CD14-positive monocyte (primary cell): Measurements from ENCODE around the gene FOXJ2. TPM values are rescaled to one million over a fixed set of nuclear protein-coding genes. Genes with fewer than 3 reads are reported as not detected.
"Not testable (repeated sequence)": the region's sequence is repeated elsewhere in the genome, so short reads cannot be mapped to it uniquely, and the experiment has no call there.

Experiments
- DNase-seq, 3 donors: peaks; one replicate each; pipeline ENCODE4 v3.0.0-alpha.2; 2011 to 2022
- H2AFZ ChIP-seq: 2 replicates; pipeline ENCODE4 v1.6.0; 2012; ENCODE audit warnings: mild to moderate bottlenecking, low read depth, low read length, inconsistent platforms; ENCODE audit not compliant: insufficient read depth, poor library complexity, severe bottlenecking
- H3K27ac ChIP-seq, 2 donors: 1 replicate in 1 of 2; 2 replicates in 1 of 2; pipeline ENCODE4 v1.5.1; 2012 to 2013; ENCODE audit warnings: low read length in 2 of 2, control low read depth in 1 of 2, inconsistent platforms in 1 of 2, low read depth in 1 of 2, mild to moderate bottlenecking in 1 of 2
- H3K27me3 ChIP-seq, 2 donors: one replicate each; pipeline versions ENCODE4 v1.6.0 to v1.6.1; 2011 to 2013; ENCODE audit warnings: low read length in 2 of 2; ENCODE audit not compliant: control insufficient read depth in 2 of 2, insufficient read depth in 2 of 2
- H3K36me3 ChIP-seq, 2 donors: replicated peaks in 1 of 2; 1 replicate in 1 of 2; 2 replicates in 1 of 2; pipeline versions ENCODE4 v1.5.1 to v1.6.1; 2012 to 2013; ENCODE audit warnings: low read length in 2 of 2, control low read depth in 1 of 2, inconsistent platforms in 1 of 2, mild to moderate bottlenecking in 1 of 2; ENCODE audit not compliant: insufficient read depth in 2 of 2, control insufficient read depth in 1 of 2
- H3K4me1 ChIP-seq, 2 donors: 1 replicate in 1 of 2; 2 replicates in 1 of 2; pipeline versions ENCODE4 v1.5.1 to v1.6.1; 2012 to 2013; ENCODE audit warnings: low read length in 2 of 2, control low read depth in 1 of 2, inconsistent platforms in 1 of 2, mild to moderate bottlenecking in 1 of 2, moderate library complexity in 1 of 2; ENCODE audit not compliant: insufficient read depth in 2 of 2, control insufficient read depth in 1 of 2
- H3K4me2 ChIP-seq: replicated peaks from 2 replicates; pipeline ENCODE3; 2012; ENCODE audit warnings: low read length, moderate library complexity, mild to moderate bottlenecking; ENCODE audit not compliant: poor library complexity, severe bottlenecking; ENCODE audit errors: extremely low read depth
- H3K4me3 ChIP-seq, 3 experiments: fragments of 200-600 bp in 1 of 3; sonication (generic) in 1 of 3; replicated peaks in 1 of 3; 1 replicate in 2 of 3; 2 replicates in 1 of 3; pipeline ENCODE4 v1.5.1; 2011 to 2013; ENCODE audit warnings: low read length in 3 of 3, mild to moderate bottlenecking in 3 of 3, control low read depth in 2 of 3, low read depth in 2 of 3, inconsistent platforms in 1 of 3, moderate library complexity in 1 of 3
- H3K79me2 ChIP-seq: 2 replicates; pipeline ENCODE4 v1.6.0; 2012; ENCODE audit warnings: mild to moderate bottlenecking, control low read depth, inconsistent platforms, low read length, moderate library complexity; ENCODE audit not compliant: insufficient read depth
- H3K9ac ChIP-seq: 2 replicates; pipeline ENCODE4 v1.6.0; 2017; ENCODE audit warnings: low read length, mild to moderate bottlenecking; ENCODE audit not compliant: insufficient read depth, poor library complexity, severe bottlenecking
- H3K9me3 ChIP-seq, 2 donors: replicated peaks in 1 of 2; 1 replicate in 1 of 2; 2 replicates in 1 of 2; pipeline versions ENCODE4 v1.5.1 to v1.6.1; 2012 to 2013; ENCODE audit warnings: low read length in 2 of 2, control low read depth in 1 of 2; ENCODE audit not compliant: control insufficient read depth in 1 of 2, insufficient read depth in 1 of 2
- H4K20me1 ChIP-seq: 2 replicates; pipeline ENCODE4 v1.6.0; 2012; ENCODE audit warnings: mild to moderate bottlenecking, low read length, control low read depth, moderate library complexity; ENCODE audit not compliant: insufficient read depth
- H3K27ac Mint-ChIP-seq, 7 donors: one replicate each; pipeline ENCODE4 v1.8.0; 2020; ENCODE audit warnings: mild to moderate bottlenecking in 7 of 7, mixed read lengths in 7 of 7, moderate library complexity in 6 of 7, inconsistent platforms in 2 of 7
- H3K27me3 Mint-ChIP-seq, 3 donors: one replicate each; pipeline ENCODE4 v1.8.0; 2021 to 2022; ENCODE audit warnings: low read depth in 3 of 3, mild to moderate bottlenecking in 3 of 3, mixed read lengths in 3 of 3, moderate library complexity in 3 of 3, inconsistent platforms in 1 of 3
- H3K36me3 Mint-ChIP-seq, 2 donors: one replicate each; pipeline ENCODE4 v1.8.0; 2020; ENCODE audit warnings: mixed read lengths in 2 of 2, inconsistent platforms in 1 of 2, mild to moderate bottlenecking in 1 of 2
- H3K4me1 Mint-ChIP-seq: one replicate; pipeline ENCODE4 v1.8.0; 2020; ENCODE audit warnings: mild to moderate bottlenecking, mixed read lengths
- H3K4me3 Mint-ChIP-seq, 2 donors: one replicate each; pipeline ENCODE4 v1.8.0; 2020; ENCODE audit warnings: mild to moderate bottlenecking in 2 of 2, mixed read lengths in 2 of 2, moderate library complexity in 1 of 2
- H3K9me3 Mint-ChIP-seq, 7 donors: one replicate each; pipeline ENCODE4 v1.8.0; 2020 to 2022; ENCODE audit warnings: mixed read lengths in 7 of 7, mild to moderate bottlenecking in 6 of 7, moderate library complexity in 6 of 7, inconsistent platforms in 2 of 7
- WGBS: methylation state at CpG from one replicate; pipeline ENCODE4 v1.1.5; 2013; ENCODE audit warnings: missing lambda C conversion rate; ENCODE audit not compliant: insufficient coverage; 5-methylcytosine and 5-hydroxymethylcytosine counted together
- intact Hi-C, 2 donors: fragments of 100-400 bp; cut with micrococcal nuclease; formaldehyde crosslinking; loops; one replicate each; pipeline versions ENCODE4 v1.15.0 to v1.15.1; 2023
- polyA minus RNA-seq: library from RNA; depleted of rRNA, polyadenylated mRNA; stranded (reverse); fragments of >200 nt; gene quantifications from 2 replicates; pipeline ENCODE4 v1.2.3, GENCODE V29; 2012
- polyA plus RNA-seq, 3 donors: library from polyadenylated mRNA; depleted of rRNA in 1 of 3; unstranded in 2 of 3; stranded (reverse) in 1 of 3; fragments of 300-500 nt in 2 of 3; fragments of >200 nt in 1 of 3; fragmentation: Illumina TruSeq in 2 of 3; gene quantifications; 1 replicate in 2 of 3; 2 replicates in 1 of 3; pipeline ENCODE4 v1.2.3, GENCODE V29; 2012 to 2021
- total RNA-seq, 12 experiments: library from RNA in 1 of 12; stranded (reverse) in 1 of 12; fragments of 120-200 nt in 1 of 12; gene quantifications; one replicate each; pipeline ENCODE4 v1.2.4 and lab custom pipeline; 2013 to 2026; ENCODE audit warnings: mixed read lengths in 6 of 12, inconsistent platforms in 1 of 12
- TF ChIP-seq, protein P1 (sequence below): fragments of 200-600 bp; IDR thresholded peaks from one replicate; pipeline ENCODE4 v1.8.0; 2022; ENCODE audit warnings: antibody characterized with exemption, mild to moderate bottlenecking

FOXJ2 gene
- total RNA-seq (2013) = 9.7 TPM
- polyA plus RNA-seq (10 to 100 TPM in 1 of 3 donors, 1 to 10 TPM in 2; 4.9 to 15.0 (median 7.4) TPM), polyA minus RNA-seq (11.4 and 12.1 TPM in 2 replicates), total RNA-seq (lab: John Stamatoyannopoulos, UW) (11.8 to 49.9 (median 19.1) reads per million in 11 experiments)

DNA sequence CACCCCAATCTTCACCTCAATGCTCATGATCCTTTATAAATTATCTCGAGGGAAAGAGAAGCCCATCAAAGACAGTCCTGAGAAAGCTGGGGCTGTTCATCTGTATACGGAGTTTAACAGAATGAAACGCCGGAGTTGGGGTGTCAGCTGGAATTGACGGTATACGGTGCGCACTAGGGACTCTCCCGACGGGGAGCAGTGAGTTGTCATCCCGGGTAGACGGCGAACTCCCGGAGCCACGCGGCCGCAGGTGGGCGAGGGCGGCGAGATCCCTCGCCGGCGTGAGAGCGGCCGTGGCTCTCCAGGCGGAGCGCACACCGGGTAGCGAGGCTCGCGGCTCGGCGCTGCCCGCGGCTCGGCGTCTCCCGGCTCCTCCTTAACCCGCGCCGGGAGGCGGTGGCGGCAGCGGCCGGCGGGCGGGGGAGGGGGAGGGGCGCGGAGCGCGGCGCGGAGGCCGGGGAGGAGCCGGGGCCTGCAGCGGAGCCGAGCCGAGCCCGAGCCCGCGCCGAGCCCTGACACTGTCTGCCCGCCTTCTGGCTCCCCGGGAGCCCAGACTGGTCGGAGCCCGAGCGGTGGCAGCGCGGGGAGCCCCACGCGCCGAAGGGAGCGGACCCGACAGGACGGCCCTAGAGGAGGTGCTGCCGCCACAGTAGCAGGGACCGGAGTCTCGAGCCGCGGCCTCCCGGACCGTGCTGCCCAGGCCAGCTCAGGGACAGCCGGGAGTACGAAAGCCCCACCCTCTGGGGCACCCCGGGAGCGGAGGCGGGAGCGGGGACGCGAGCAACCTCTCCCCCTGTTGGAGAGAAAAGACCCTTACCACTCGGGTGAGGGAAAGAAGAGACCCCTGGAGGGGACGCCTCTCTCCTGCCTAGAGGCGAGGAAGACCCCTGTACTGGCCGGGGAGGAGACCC is at the start of gene FOXJ2:
Gene FOXJ2 (plus strand): TSS at position 475 of the 911 bp plus-strand sequence. CDS start 7,117 bp downstream, outside the sequence.
- H3K9me3 ChIP-seq = no peaks in the 10 kb centered on the region
- peaks cover 54% of the 10 kb centered on the region for H3K4me1 Mint-ChIP-seq
- peak within 1 kb of the TSS; percentile 84 for H2AFZ ChIP-seq
- peak within 1 kb of the TSS; percentile 88 to 94 for H3K4me3 Mint-ChIP-seq
- intact Hi-C loops = loop anchor here in 1 of 2 donors (10.0 kb wide), 1 partner anchor 202 kb away; no protein-coding TSS in a partner anchor
- H3K27me3 Mint-ChIP-seq = peaks cover 0 to 2% (median 0%) of the 10 kb centered on the region in 3 donors
- peak within 1 kb of the TSS; percentile 71 to 92 for H3K27ac ChIP-seq
- no peaks in the 10 kb centered on the region for H3K27me3 ChIP-seq
- peak within 1 kb of the TSS; percentile 92 for H3K9ac ChIP-seq
- peaks cover 53 to 59% of the 10 kb centered on the region in 2 donors for H3K4me1 ChIP-seq
- peaks cover 15 to 17% of the 10 kb centered on the region in 2 donors for H3K36me3 Mint-ChIP-seq
- no peaks in the 10 kb centered on the region for H3K9me3 Mint-ChIP-seq
- TF ChIP-seq, protein P1, sequence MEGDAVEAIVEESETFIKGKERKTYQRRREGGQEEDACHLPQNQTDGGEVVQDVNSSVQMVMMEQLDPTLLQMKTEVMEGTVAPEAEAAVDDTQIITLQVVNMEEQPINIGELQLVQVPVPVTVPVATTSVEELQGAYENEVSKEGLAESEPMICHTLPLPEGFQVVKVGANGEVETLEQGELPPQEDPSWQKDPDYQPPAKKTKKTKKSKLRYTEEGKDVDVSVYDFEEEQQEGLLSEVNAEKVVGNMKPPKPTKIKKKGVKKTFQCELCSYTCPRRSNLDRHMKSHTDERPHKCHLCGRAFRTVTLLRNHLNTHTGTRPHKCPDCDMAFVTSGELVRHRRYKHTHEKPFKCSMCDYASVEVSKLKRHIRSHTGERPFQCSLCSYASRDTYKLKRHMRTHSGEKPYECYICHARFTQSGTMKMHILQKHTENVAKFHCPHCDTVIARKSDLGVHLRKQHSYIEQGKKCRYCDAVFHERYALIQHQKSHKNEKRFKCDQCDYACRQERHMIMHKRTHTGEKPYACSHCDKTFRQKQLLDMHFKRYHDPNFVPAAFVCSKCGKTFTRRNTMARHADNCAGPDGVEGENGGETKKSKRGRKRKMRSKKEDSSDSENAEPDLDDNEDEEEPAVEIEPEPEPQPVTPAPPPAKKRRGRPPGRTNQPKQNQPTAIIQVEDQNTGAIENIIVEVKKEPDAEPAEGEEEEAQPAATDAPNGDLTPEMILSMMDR = no peak
- under 1% methylated on average over 79 of the region's 93 CpGs for WGBS
- H4K20me1 ChIP-seq = peaks cover 31% of the 10 kb centered on the region
- peak within 1 kb of the TSS; percentile 81 to 97 (median 94) for H3K4me3 ChIP-seq
- peak; percentile 50 to 56 (median 52) for DNase-seq
- H3K36me3 ChIP-seq = no peaks in the 10 kb centered on the region
- H3K4me2 ChIP-seq = peak within 1 kb of the TSS; percentile 96
- H3K79me2 ChIP-seq = peaks cover 41% of the 10 kb centered on the region
- H3K27ac Mint-ChIP-seq = peak within 1 kb of the TSS; percentile 82 to 92 (median 88)

DNA sequence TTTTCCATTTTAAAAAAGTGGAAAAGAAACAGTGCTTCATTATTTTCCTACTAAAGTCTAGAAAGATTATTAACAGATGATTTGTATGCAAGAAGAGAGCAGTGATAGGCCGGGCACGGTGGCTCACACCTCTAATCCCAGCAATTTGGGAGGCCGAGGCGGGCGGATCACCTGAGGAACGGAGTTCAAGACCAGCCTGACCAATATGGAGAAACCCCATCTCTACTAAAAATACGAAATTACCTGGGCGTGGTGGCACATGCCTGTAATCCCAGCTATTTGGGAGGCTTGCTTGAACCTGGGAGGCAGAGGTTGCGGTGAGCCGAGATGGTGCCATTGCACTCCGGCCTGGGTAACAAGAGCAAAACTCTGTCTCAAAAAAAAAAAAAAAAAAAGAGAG is 49.5 kb upstream of the FOXJ2 start:
- H3K4me3 ChIP-seq, H3K27me3 ChIP-seq, H3K4me2 ChIP-seq, H3K9me3 Mint-ChIP-seq, H3K4me3 Mint-ChIP-seq, H3K27ac ChIP-seq, H3K9me3 ChIP-seq, intact Hi-C loops, H3K36me3 Mint-ChIP-seq, H3K79me2 ChIP-seq, DNase-seq, H3K36me3 ChIP-seq, H3K27me3 Mint-ChIP-seq, H2AFZ ChIP-seq, H4K20me1 ChIP-seq, H3K27ac Mint-ChIP-seq, H3K9ac ChIP-seq: not testable (repeated sequence)
- H3K4me1 Mint-ChIP-seq = peaks cover 23% of the 10 kb centered on the region
- WGBS = no CpG with 5 or more reads among the region's 11 CpGs
- peaks cover 18 to 23% of the 10 kb centered on the region in 2 donors for H3K4me1 ChIP-seq

DNA sequence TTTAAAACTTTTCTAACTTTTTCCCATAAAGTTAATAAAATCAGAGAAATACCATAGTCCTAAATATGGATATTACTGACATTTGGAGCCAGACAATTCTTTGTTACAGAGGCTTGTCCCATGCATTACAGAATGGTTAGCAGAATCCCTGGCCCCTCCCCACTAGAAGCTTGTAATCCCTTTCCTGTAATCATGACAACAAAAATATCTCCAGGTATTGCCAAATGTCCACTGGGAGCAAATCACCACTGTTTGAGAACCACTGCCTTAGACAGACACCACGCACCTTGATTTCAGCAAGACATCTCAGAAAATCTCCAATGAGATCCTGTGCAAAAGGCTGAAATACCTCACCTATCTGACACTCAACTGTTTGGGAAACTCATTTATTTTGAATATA is 49.1 kb upstream of the FOXJ2 start:
- H2AFZ ChIP-seq, H3K4me3 Mint-ChIP-seq, H3K4me2 ChIP-seq, DNase-seq, H4K20me1 ChIP-seq, H3K4me3 ChIP-seq, H3K27me3 ChIP-seq, H3K27ac ChIP-seq, H3K36me3 Mint-ChIP-seq, H3K9ac ChIP-seq, H3K9me3 ChIP-seq, H3K79me2 ChIP-seq, intact Hi-C loops, H3K27ac Mint-ChIP-seq, H3K36me3 ChIP-seq, H3K9me3 Mint-ChIP-seq, H3K27me3 Mint-ChIP-seq: not testable (repeated sequence)
- H3K4me1 Mint-ChIP-seq = peaks cover 23% of the 10 kb centered on the region
- WGBS = 100% methylated on average over 1 of the region's 1 CpG
- H3K4me1 ChIP-seq = peaks cover 16 to 23% of the 10 kb centered on the region in 2 donors
